HG03521 (cell line): Measurements from ENCODE around the gene ENTPD2.
"Not testable (repeated sequence)": the region's sequence is repeated elsewhere in the genome, so short reads cannot be mapped to it uniquely, and the experiment has no call there.

ENCODE experiments used
- ATAC-seq: cut with Tn5 transposase; IDR thresholded peaks from one replicate; pipeline ENCODE4 v1.9.1; 2021; ENCODE audit warnings: mild to moderate bottlenecking, moderate library complexity; ENCODE audit not compliant: unreplicated experiment

The ENTPD2 gene

GRCh38 chr9:137048655-137049543 is 5.0 kb downstream of the ENTPD2 start:
- no peak for ATAC-seq

- ATAC-seq: peak; percentile 55
Observed at GRCh38 chr9:137046088-137046787, 7.6 kb downstream of the ENTPD2 start, which contains the start of gene NPDC1. NPDC1 (minus strand) TSS chr9:137046177; CDS start chr9:137045989, 188 bp downstream.

GRCh38 chr9:137045294-137046087 is 8.4 kb downstream of the ENTPD2 start:
- ATAC-seq: no peak

DNA sequence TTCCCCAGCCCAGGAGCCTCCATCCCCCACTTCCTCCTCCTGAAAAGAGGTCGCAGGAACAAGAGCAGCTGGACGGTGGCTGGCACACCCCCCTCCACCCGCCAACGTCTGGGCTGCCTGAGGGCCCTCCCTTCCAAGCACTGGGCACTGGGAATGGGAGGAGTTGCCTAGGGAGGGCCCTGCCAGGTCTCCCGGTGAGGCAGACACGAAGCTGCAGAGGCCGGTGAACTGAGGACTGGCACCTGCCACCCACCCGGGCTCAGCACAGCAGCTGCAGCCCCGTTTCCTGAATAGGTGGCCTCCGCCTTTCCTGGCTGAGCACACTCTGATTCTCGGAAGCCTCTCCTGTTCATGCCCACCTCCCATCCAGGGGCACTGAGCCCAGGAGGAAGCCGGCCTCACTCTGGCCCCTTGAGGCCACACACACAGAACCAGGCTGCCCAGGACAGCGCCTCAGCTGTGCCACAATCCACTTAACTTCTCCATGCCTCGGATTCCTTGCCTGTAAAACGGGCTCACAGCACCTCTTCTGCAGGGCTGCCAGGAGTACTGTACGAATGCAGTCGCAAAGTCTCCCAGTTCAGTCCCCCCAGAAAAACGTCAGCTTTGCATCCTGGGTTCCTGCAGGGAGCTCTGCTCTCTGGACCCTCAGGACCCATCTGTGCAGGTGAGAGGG is 9.2 kb downstream of the ENTPD2 start:
- no peak for ATAC-seq

- no peak for ATAC-seq
Observed at GRCh38 chr9:137044037-137044436, 9.8 kb downstream of the ENTPD2 start.

DNA sequence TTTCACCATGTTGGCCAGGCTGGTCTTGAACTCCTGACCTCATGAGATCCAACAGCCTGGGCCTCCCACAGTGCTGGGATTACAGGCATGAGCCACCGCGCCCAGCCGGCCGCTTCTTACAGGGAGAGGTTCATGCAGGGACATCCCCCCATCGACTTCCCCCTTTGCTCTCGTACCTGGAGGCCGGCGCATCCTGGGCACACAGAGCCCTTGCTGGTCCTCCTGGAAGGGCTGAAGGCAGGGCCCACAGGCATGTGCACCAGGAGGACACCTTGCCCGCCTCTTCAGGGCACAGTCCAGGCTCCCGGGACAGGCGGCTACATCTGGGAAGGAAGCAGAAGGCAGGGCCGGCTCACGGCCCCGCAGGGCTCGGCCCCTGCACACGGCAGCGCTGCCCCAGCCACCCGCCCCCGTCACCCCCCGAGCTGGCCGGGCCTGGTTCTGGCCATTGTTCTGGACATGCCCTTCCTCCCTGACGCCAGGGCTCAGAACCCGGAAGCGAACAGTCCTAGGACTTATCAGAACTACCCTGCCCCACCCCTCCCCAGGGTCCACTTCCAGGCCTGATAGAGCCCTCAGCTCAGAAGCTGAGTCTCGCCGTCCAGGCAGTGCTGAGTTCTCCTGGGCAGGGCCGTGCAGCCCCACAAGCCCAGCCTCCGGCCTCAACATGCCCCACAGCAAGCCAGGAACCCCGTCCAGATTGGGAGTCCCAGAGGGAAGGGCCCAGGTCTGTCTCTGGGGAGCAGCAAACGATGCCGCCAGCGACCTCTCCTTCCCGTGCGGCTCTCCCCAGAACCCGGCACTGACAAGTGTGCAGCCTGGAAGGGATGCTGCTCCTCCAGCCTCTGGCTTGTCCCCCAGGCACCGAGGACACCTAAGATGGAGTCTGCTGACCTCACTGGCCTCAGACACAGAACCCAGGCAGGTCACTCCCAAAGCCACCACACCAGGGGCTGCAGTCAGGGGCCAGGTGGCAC is 10.8 kb downstream of the ENTPD2 start:
- no peak for ATAC-seq

GRCh38 chr9:137041124-137041523 is 12.7 kb downstream of the ENTPD2 start:
- no peak for ATAC-seq

DNA sequence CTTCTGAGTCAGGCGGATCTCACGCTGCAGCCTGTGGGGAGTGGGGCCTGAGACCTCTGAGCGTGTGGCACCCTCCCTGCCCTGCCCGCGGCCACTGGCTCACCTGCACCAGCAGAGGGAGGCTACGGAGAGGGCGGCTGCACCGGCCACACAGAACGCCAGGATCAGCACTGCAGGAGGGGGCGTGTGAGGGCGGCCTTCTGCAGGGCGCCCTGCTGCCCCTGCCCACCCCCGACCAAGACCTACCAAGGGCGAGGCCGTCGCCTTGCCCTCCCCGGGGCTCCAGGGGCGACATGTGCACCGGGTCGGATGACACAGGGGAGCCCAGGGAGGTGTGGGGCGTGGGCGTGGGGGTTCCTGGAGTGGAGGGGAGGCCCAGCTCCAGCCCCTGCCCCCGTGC is 13.3 kb downstream of the ENTPD2 start:
- ATAC-seq: no peak

- no peak for ATAC-seq
Observed at GRCh38 chr9:137039611-137040366, 14.1 kb downstream of the ENTPD2 start.

GRCh38 chr9:137038916-137039315 is 14.9 kb downstream of the ENTPD2 start:
- no peak for ATAC-seq

DNA sequence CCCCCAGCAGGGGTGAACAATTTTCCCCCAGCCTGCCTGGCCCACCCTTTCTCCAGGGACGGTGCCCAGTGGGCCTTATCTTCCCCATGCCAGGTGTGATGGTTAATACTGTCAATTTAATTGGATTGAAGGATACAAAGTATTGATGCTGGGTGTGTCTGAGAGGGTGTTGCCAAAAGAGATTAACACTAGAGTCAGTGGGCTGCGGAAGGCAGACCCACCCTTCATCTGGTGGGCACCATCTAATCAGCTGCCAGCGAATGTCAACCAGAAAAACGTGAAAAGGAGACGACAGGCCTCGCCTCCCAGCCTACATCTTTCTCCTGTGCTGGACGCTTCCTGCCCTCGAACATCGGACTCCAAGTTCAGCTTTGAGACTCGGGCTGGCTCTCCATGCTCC is 16.4 kb downstream of the ENTPD2 start:
- ATAC-seq: no peak

DNA sequence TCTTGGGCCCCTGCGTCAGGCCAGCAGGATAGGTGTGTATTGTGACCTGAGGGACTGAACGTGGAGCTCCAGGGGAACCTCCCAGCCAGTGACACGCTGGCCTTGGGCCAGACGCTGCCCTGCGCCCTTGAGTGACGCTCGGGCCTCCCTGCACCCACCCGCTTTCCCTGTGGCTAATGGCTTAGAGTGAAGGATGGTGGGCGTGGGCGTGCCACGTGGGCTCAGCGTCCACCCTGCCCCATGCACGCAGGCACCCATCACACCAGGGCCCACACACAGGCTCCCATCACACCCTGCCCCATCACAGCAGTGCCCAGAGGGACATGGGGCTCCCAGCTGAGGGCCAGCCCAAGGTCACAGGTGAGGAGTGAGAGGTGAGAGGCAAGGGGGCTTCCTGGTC is 16.8 kb downstream of the ENTPD2 start:
- ATAC-seq: no peak

GRCh38 chr9:137035937-137036336 is 17.9 kb downstream of the ENTPD2 start:
- ATAC-seq: no peak

GRCh38 chr9:137035507-137035834 is 18.4 kb downstream of the ENTPD2 start:
- ATAC-seq: no peak

GRCh38 chr9:137034709-137035506 is 19.0 kb downstream of the ENTPD2 start:
- ATAC-seq: no peak

- ATAC-seq: no peak
Observed at GRCh38 chr9:137034039-137034708, 19.7 kb downstream of the ENTPD2 start.

DNA sequence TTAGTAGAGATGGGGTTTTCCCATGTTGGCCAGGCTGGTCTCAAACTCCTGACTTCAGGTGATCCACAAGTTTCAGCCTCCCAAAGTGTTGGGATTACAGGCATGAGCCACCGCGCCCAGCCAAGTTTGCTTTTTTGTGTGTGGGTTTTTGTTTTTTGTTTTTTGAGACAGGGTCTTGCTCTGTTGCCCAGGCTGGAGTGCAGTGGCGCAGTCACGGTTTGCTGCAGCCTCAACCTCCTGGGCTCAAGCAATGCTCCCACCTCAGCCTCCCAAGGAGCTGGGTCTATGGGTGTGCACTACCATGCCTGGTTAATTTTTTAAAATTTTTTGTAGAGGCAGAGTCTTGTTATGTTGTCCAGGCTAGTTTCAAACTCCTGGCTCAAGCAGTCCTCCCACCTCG is 20.4 kb downstream of the ENTPD2 start:
- ATAC-seq: not testable (repeated sequence)

GRCh38 chr9:137032858-137033257 is 21.0 kb downstream of the ENTPD2 start:
- no peak for ATAC-seq
